HepG2 (cell line): ENCODE measurements around the gene OGT. TPM values are rescaled to one million over a fixed set of nuclear protein-coding genes. Genes with fewer than 3 reads are reported as not detected.

ENCODE experiments used
- ATAC-seq: fragments of 200-7000 bp; cut with Tn5 transposase; 3 replicates; pipeline ENCODE4 v1.9.1; 2020; ENCODE audit warnings: mild to moderate bottlenecking, moderate library complexity
- BruUV-seq: library from RNA; stranded (reverse); fragments of 400-500 nt; replicated peaks from 2 replicates; lab custom pipeline; 2021; lab: Mats Ljungman, UMichigan
- CTCF ChIA-PET: fragments of 300-600 bp; formaldehyde crosslinking; extraction: SDS; loops from one replicate; lab custom pipeline; 2021; ENCODE audit warnings: low total read pairs, inconsistent platforms, low intra/inter-chr PET ratio; lab: Yijun Ruan, JAX
- POLR2A ChIA-PET: fragments of 350-600 bp; sonication (Branson Sonifier 250); formaldehyde crosslinking; loops from one replicate; lab custom pipeline; 2020; ENCODE audit warnings: antibody characterized with exemption, inconsistent platforms; lab: Yijun Ruan, JAX
- DNase-seq: peaks from one replicate; pipeline ENCODE4 v3.0.0-alpha.2; 2015; ENCODE audit warnings: low spot score
- FAIRE-seq: peaks from 3 replicates; lab custom pipeline; 2011; peaks lifted over from hg19 to GRCh38; lab: Jason Lieb, UNC
- H2AFZ ChIP-seq: one replicate; pipeline ENCODE4 v1.6.1; 2011; ENCODE audit warnings: low read length, inconsistent platforms
- H3K27ac ChIP-seq: fragments of 300-600 bp; 3 replicates; pipeline ENCODE4 v1.8.0; 2011; ENCODE audit warnings: mixed run types, mild to moderate bottlenecking, mixed read lengths, low read length, inconsistent platforms; ENCODE audit not compliant: insufficient read depth; ENCODE audit errors: extremely low read length
- H3K27me3 ChIP-seq, 2 experiments: fragments of 200-600 bp in 1 of 2; 2 replicates in 1 of 2; 3 replicates in 1 of 2; pipeline versions ENCODE4 v1.6.0 to v1.8.0; 2011; ENCODE audit warnings: low read length in 2 of 2, mild to moderate bottlenecking in 2 of 2, moderate library complexity in 2 of 2, inconsistent platforms in 1 of 2; ENCODE audit not compliant: insufficient read depth in 2 of 2, control insufficient read depth in 1 of 2
- H3K36me3 ChIP-seq, 2 experiments: fragments of 200-600 bp in 1 of 2; replicated peaks in 1 of 2; 2 replicates in 1 of 2; 3 replicates in 1 of 2; pipeline versions ENCODE4 v1.5.1 to v1.8.0; 2011; ENCODE audit warnings: low read length in 2 of 2, inconsistent platforms in 1 of 2; ENCODE audit not compliant: insufficient read depth in 2 of 2, control insufficient read depth in 1 of 2
- H3K4me1 ChIP-seq: 2 replicates; pipeline ENCODE4 v1.5.1; 2012; ENCODE audit warnings: low read length, inconsistent platforms; ENCODE audit not compliant: insufficient read depth
- H3K4me2 ChIP-seq: 2 replicates; pipeline ENCODE4 v1.6.0; 2011; ENCODE audit warnings: low read depth, low read length, inconsistent platforms
- H3K4me3 ChIP-seq, 3 experiments: fragments of 200-600 bp in 1 of 3; sonication (generic), shearing (Covaris generic) in 1 of 3; replicated peaks in 1 of 3; 2 replicates each; pipeline ENCODE4 v1.5.1; 2011 to 2016; ENCODE audit warnings: low read length in 3 of 3, inconsistent platforms in 2 of 3, low read depth in 2 of 3, mild to moderate bottlenecking in 2 of 3, control low read depth in 1 of 3, mixed read lengths in 1 of 3; ENCODE audit not compliant: insufficient read depth in 1 of 3
- H3K79me2 ChIP-seq: one replicate; pipeline ENCODE4 v1.6.1; 2011; ENCODE audit warnings: low read length, inconsistent platforms; ENCODE audit not compliant: insufficient read depth
- H3K9ac ChIP-seq: 2 replicates; pipeline ENCODE4 v1.6.0; 2011; ENCODE audit warnings: mild to moderate bottlenecking, low read depth, low read length, inconsistent platforms; ENCODE audit not compliant: insufficient read depth
- H3K9me3 ChIP-seq: 2 replicates; pipeline ENCODE4 v1.5.1; 2012; ENCODE audit warnings: mild to moderate bottlenecking, low read length
- H4K20me1 ChIP-seq: 2 replicates; pipeline ENCODE4 v1.6.0; 2011; ENCODE audit warnings: inconsistent platforms, mild to moderate bottlenecking, low read length, moderate library complexity; ENCODE audit not compliant: insufficient read depth
- AGO2 ChIP-seq: fragments of 200-400 bp; formaldehyde crosslinking; optimal IDR thresholded peaks from 2 replicates; pipeline ENCODE3; 2017; ENCODE audit warnings: mild to moderate bottlenecking, low read depth, low read length, moderate library complexity
- HNRNPL ChIP-seq: fragments of 200-400 bp; formaldehyde crosslinking; IDR thresholded peaks from 2 replicates; pipeline ENCODE4 v1.6.1; 2017; ENCODE audit warnings: mild to moderate bottlenecking, low read depth, low read length
- KLF12 ChIP-seq: sonication (generic); formaldehyde crosslinking; IDR thresholded peaks from 2 replicates; pipeline ENCODE4 v1.4.0; 2020; ENCODE audit warnings: missing genetic modification reagents, borderline replicate concordance
- ZFP36L1 ChIP-seq: sonication (generic); formaldehyde crosslinking; IDR thresholded peaks from 2 replicates; pipeline ENCODE4 v1.8.0; 2022; ENCODE audit warnings: mild to moderate bottlenecking, missing genetic modification reagents, moderate library complexity
- ZZZ3 ChIP-seq: sonication (generic); formaldehyde crosslinking; IDR thresholded peaks from 2 replicates; pipeline ENCODE4 v1.4.0; 2020; ENCODE audit warnings: missing genetic modification reagents, mild to moderate bottlenecking, borderline replicate concordance
- WGBS: methylation state at CpG from one replicate; pipeline ENCODE4 v1.1.6; 2017; ENCODE audit warnings: low lambda C conversion rate; 5-methylcytosine and 5-hydroxymethylcytosine counted together
- in situ Hi-C: cut with HindIII; loops from 2 replicates; pipeline ENCODE4 v1.10.0; 2017; ENCODE audit warnings: low pct_unique_long_range_greater_than_20kb; ENCODE audit not compliant: extremely low pct_ligation_motif_present
- intact Hi-C: fragments of 100-400 bp; cut with micrococcal nuclease; formaldehyde crosslinking; loops from one replicate; pipeline ENCODE4 v1.10.0; 2022; ENCODE audit not compliant: unreplicated experiment
- polyA plus RNA-seq, 8 experiments: library from polyadenylated mRNA; depleted of rRNA in 3 of 8; stranded (reverse) in 7 of 8; unstranded in 1 of 8; fragments of >200 nt; fragmentation: Illumina TruSeq in 4 of 8; extraction: Trizol in 4 of 8; gene quantifications; 2 replicates each; pipeline versions ENCODE4 v1.2.1 to v1.2.3, GENCODE V29; 2011 to 2016; ENCODE audit warnings: low read depth in 4 of 8, missing spikeins in 1 of 8, mixed read lengths in 1 of 8; ENCODE audit not compliant: insufficient read depth in 1 of 8
- total RNA-seq, 5 experiments: library from RNA; depleted of rRNA; stranded (reverse); fragments of >200 nt; fragmentation: Illumina TruSeq; extraction: Trizol; gene quantifications; 2 replicates each; pipeline ENCODE4 v1.2.3, GENCODE V29; 2016; ENCODE audit warnings: low read depth in 1 of 5

Gene OGT
- total and polyA plus RNA-seq, 2 of the 13 experiments (the other 11 are each of a cell fraction or from before 2014, with no cell fraction given) = 71.7 to 463 TPM

- 0 out of 2 replicates have a peak, but pooled peaks have one; percentile 3 for TF ChIP-seq HNRNPL
- no peak for TF ChIP-seq KLF12 (CRISPR knock-in tag)
- TF ChIP-seq AGO2 = peak; percentile 83
- Histone ChIP-seq H3K4me3 (no peak within 1 kb of the TSS), H3K9ac (no peak within 1 kb of the TSS), H3K79me2 (no peaks in the 10 kb centered on the region), H3K27ac (no peak within 1 kb of the TSS), H3K27me3 (no peaks in the 10 kb centered on the region), H3K4me2 (no peak within 1 kb of the TSS), H2AFZ (no peak within 1 kb of the TSS), H3K9me3 (no peaks in the 10 kb centered on the region), H3K4me1 (no peaks in the 10 kb centered on the region), H4K20me1 (no peaks in the 10 kb centered on the region), H3K36me3 (peaks cover 0 to 8% of the 10 kb centered on the region in 2 experiments; a peak in 1 of 5 replicates)
- CTCF ChIA-PET = no interaction called here
- no TSS peak for BruUV-seq
- 98% methylated on average over 44 of the region's 48 CpGs for WGBS
- ATAC-seq (no peak; the same call in 2 of the 3 replicates), FAIRE-seq (no peak), DNase-seq (no peak)
- POLR2A ChIA-PET = no interaction called here
- in situ Hi-C loops (no loop called here), intact Hi-C loops (no loop called here)
These were observed 45.6 kb downstream of the OGT start, which contains the start of gene GCNA for GRCh38 chrX:71578253-71579135. Gene GCNA, plus strand, starts transcription at chrX:71578437. Its CDS starts 2,385 bp downstream, at chrX:71580822.

GRCh38 chrX:71579136-71579989, 46.5 kb downstream of the OGT start:
- WGBS = 98% methylated on average over 26 of the region's 26 CpGs
- BruUV-seq = no TSS peak
- in situ Hi-C loops = no loop called here
- DNase-seq = no peak
- H3K27me3 ChIP-seq = no peaks in the 10 kb centered on the region
- POLR2A ChIA-PET = no interaction called here
- no peak overlapping the region for H2AFZ ChIP-seq
- no peaks in the 10 kb centered on the region for H3K36me3 ChIP-seq
- no peak overlapping the region for H3K4me3 ChIP-seq
- H3K27ac ChIP-seq = no peak overlapping the region
- no peaks in the 10 kb centered on the region for H4K20me1 ChIP-seq
- no peaks in the 10 kb centered on the region for H3K9me3 ChIP-seq
- no peaks in the 10 kb centered on the region for H3K79me2 ChIP-seq
- intact Hi-C loops = no loop called here
- ATAC-seq = peak; percentile 46
- FAIRE-seq = no peak
- CTCF ChIA-PET = no interaction called here
- TF ChIP-seq ZZZ3 (CRISPR knock-in tag) = no peak
- no peak for TF ChIP-seq ZFP36L1
- H3K4me1 ChIP-seq = no peaks in the 10 kb centered on the region
- H3K4me2 ChIP-seq = no peak overlapping the region
- H3K9ac ChIP-seq = no peak overlapping the region
